Measurements from ENCODE around the gene ZBTB20.

DNA sequence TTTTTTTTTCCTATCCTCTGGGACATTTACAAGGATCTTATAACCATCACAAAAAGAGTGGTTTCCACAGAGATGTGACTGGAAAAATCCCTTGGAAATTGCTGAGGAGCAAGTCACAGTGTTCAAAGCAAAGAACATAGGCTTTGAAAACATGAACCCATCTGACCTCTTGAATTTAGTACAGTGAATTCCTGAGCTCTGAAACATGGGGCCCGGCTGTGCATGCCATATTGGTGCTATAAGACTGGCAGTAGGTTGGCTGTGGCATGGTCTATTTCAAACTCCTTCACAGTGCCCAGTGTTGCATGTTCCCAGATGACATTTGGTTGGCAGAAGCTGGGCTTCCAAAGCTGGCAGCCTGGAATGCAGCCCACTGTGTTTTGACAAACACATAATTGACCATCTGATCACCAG lies 651.1 kb downstream of the ZBTB20 start:
- TF ChIP-seq, protein P1, sequence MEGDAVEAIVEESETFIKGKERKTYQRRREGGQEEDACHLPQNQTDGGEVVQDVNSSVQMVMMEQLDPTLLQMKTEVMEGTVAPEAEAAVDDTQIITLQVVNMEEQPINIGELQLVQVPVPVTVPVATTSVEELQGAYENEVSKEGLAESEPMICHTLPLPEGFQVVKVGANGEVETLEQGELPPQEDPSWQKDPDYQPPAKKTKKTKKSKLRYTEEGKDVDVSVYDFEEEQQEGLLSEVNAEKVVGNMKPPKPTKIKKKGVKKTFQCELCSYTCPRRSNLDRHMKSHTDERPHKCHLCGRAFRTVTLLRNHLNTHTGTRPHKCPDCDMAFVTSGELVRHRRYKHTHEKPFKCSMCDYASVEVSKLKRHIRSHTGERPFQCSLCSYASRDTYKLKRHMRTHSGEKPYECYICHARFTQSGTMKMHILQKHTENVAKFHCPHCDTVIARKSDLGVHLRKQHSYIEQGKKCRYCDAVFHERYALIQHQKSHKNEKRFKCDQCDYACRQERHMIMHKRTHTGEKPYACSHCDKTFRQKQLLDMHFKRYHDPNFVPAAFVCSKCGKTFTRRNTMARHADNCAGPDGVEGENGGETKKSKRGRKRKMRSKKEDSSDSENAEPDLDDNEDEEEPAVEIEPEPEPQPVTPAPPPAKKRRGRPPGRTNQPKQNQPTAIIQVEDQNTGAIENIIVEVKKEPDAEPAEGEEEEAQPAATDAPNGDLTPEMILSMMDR (IDR thresholded peaks at IDR 0.05; ENCODE audit: low read depth, low read length, poor library complexity, severe bottlenecking) = no peak
- no peak for TF ChIP-seq EZH2phosphoT487 (IDR thresholded peaks at IDR 0.05; ENCODE audit: borderline replicate concordance, low read length)
